GM06990 (cell line): Measurements from ENCODE around the gene TTLL5.
A peak's percentile ranks its signal among the peaks of the same experiment; 100 is the strongest.

Experiments used
- DNase-seq: peaks from one replicate; pipeline ENCODE4 v3.0.0-alpha.2; 2011; ENCODE audit not compliant: insufficient read length; ENCODE audit errors: extremely low read depth
- H3K27me3 ChIP-seq: replicated peaks from 2 replicates; pipeline ENCODE4 v1.6.0; 2011; ENCODE audit warnings: low read length; ENCODE audit not compliant: control insufficient read depth, insufficient read depth
- H3K36me3 ChIP-seq: 2 replicates; pipeline ENCODE4 v1.5.1; 2011; ENCODE audit warnings: low read length; ENCODE audit not compliant: control insufficient read depth, insufficient read depth
- H3K4me3 ChIP-seq: replicated peaks from 2 replicates; pipeline ENCODE4 v1.5.1; 2011; ENCODE audit warnings: low read depth, mild to moderate bottlenecking, control low read depth, low read length
- TF ChIP-seq, protein P1 (sequence below): IDR thresholded peaks from 2 replicates; pipeline ENCODE4 v1.5.1; 2011; ENCODE audit warnings: low read length, control low read depth, mild to moderate bottlenecking, inconsistent platforms; ENCODE audit not compliant: insufficient read depth, poor library complexity, severe bottlenecking

Gene TTLL5

DNA sequence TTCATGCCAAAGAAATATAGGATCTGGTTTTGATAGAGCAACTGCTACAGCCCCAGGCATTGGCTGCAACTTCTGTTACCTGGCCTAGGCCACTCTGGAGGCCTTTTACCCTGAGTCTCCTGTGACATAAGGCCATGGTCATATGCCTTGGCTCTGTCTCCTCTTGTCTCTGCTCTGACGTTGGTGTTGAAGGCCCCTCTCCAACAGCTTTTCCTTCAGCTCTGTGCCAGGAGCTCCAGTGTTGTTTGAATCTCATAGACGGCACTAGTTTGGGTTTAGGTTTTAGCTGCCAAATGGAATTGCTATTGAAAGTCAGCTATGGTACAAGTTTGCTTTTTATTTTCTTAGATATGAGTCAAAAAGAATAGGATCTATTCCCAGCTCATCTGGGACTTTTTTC lies 41.1 kb downstream of the TTLL5 start:
- H3K4me3 ChIP-seq, result no peak overlapping the region
- peaks cover 2% of the 10 kb centered on the region for H3K36me3 ChIP-seq
- no peak for DNase-seq
- H3K27me3 ChIP-seq, result no peaks in the 10 kb centered on the region
- TF ChIP-seq, protein P1, sequence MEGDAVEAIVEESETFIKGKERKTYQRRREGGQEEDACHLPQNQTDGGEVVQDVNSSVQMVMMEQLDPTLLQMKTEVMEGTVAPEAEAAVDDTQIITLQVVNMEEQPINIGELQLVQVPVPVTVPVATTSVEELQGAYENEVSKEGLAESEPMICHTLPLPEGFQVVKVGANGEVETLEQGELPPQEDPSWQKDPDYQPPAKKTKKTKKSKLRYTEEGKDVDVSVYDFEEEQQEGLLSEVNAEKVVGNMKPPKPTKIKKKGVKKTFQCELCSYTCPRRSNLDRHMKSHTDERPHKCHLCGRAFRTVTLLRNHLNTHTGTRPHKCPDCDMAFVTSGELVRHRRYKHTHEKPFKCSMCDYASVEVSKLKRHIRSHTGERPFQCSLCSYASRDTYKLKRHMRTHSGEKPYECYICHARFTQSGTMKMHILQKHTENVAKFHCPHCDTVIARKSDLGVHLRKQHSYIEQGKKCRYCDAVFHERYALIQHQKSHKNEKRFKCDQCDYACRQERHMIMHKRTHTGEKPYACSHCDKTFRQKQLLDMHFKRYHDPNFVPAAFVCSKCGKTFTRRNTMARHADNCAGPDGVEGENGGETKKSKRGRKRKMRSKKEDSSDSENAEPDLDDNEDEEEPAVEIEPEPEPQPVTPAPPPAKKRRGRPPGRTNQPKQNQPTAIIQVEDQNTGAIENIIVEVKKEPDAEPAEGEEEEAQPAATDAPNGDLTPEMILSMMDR, result no peak

DNA sequence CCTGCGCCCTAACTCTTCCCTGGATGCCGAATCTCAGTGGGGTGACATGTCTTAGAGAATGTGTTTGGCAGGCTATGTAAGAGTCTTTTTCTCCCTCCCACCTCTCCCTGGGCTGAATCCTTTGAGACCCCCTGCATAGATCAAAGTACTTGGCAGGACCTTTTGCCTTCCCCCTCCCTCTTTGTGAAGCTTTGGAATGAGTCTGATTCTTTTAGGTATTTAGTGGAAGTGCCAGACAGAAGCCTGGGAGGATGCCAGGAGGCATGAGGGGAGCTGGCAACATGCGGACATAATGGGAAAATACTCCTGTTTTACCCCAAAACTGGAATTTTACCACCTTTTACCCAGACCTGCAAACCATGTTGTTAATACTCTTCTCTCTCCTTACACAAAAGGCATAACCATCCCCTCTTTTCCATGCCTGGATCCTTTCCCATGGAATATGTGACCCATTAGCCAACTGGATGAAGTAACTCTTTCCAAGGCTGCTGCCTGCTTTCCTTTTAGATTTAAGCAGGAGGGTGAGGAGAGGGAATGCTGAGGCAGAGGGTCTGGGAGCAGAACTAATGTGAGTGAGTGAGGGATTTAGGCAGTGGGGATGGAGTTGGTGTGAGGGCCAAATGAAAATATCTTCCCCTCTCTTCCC lies 41.7 kb downstream of the TTLL5 start:
- no peaks in the 10 kb centered on the region for H3K27me3 ChIP-seq
- no peak for DNase-seq
- H3K36me3 ChIP-seq, result peaks cover 2% of the 10 kb centered on the region
- H3K4me3 ChIP-seq, result no peak overlapping the region
- TF ChIP-seq, protein P1, result no peak

DNA sequence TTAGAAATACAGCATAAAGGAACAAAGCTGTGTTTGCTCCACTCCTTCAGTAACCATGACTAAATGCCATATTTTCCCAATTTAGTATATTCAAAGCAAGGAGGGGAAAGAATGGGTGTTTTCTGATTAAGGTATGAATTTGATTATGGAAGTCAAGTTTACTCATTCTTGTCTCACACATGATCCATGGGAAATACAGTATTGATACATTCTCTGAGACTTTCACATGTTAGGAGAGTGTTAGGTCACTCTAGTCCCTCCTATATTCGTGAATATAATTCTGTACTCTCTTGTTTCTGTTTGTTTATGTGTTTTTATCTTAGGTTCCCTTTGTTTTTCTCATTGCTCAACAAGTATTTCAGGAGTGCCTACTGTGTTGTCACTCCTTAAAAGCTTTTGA lies 42.4 kb downstream of the TTLL5 start:
- TF ChIP-seq, protein P1, result no peak
- DNase-seq, result no peak
- peaks cover 2% of the 10 kb centered on the region for H3K36me3 ChIP-seq
- H3K27me3 ChIP-seq, result no peaks in the 10 kb centered on the region
- no peak overlapping the region for H3K4me3 ChIP-seq

DNA sequence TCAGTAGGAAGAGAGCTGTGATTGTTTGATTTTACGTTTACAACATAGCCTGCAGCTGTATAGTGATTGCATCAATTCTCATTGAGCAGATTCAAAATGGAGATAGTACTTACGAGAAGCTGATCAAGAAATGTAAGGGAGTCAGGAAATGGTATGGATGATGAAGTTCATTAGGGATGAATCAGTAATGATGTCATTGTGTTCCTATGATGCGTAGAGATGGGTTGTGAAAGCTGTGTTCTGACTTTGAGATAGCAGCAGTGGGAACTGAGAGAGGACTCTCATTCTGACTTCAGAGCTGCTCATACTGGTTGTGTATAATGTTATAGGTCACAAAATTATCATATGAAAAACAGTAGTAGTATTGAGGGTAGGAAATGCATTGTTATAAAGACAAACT lies 44.0 kb downstream of the TTLL5 start:
- no peak for DNase-seq
- TF ChIP-seq, protein P1, result no peak
- peaks cover 2% of the 10 kb centered on the region for H3K36me3 ChIP-seq
- H3K4me3 ChIP-seq, result no peak overlapping the region
- H3K27me3 ChIP-seq, result no peaks in the 10 kb centered on the region

DNA sequence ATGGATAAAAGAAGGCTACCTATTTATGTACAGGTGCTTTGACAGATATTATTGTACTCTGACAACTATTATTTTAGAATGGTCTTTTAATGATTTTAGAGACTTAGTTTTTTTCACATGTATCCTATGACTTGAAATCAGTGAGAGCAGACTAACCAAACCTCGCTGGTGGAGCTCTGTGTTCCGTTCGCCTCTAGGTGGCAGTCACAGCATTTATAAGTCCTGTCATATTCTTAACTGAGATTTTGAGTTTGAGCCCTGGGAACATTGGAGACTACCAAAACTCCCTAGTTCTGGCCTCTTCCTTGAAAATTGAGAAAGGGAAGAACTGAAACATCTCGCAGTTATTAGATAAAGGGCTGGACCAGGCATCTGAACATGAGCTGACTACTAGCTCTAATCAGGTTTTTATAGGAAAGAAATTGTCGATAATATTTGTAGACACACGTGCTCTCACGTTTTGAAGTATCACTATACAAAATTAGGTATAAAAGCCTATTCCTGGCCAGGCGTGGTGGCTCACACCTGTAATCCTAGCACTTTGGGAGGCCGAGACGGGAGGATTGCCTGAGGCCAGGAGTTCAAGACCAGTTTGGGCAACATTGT lies 48.3 kb downstream of the TTLL5 start:
- no peaks in the 10 kb centered on the region for H3K27me3 ChIP-seq
- TF ChIP-seq, protein P1, result peak; percentile 81
- H3K36me3 ChIP-seq, result no peaks in the 10 kb centered on the region; the same call in 1 of the 2 replicates
- no peak overlapping the region for H3K4me3 ChIP-seq
- DNase-seq, result peak; percentile 35
